MM.1S (cell line): ENCODE results near the gene HS1BP3.

ENCODE experiments used
- DNase-seq: peaks from one replicate; pipeline ENCODE4 v3.0.0-alpha.2; 2015
- H2AFZ ChIP-seq: fragments of 300-600 bp; sonication (generic); 2 replicates; pipeline ENCODE4 v1.6.0; 2016; ENCODE audit warnings: antibody characterized with exemption, low read length
- H3F3A ChIP-seq: fragments of 300-600 bp; sonication (generic); 2 replicates; pipeline ENCODE4 v1.6.1; 2016; ENCODE audit warnings: mild to moderate bottlenecking, antibody characterized with exemption, low read length, moderate library complexity, mixed read lengths; ENCODE audit not compliant: insufficient read depth
- H3K27ac ChIP-seq: fragments of 300-600 bp; sonication (generic); 2 replicates; pipeline ENCODE4 v1.5.1; 2016; ENCODE audit warnings: mild to moderate bottlenecking, low read length
- H3K27me3 ChIP-seq: fragments of 300-600 bp; sonication (generic); replicated peaks from 2 replicates; pipeline ENCODE4 v1.6.0; 2016; ENCODE audit warnings: low read length; ENCODE audit not compliant: insufficient read depth
- H3K36me3 ChIP-seq: fragments of 300-600 bp; sonication (generic); replicated peaks from 2 replicates; pipeline ENCODE4 v1.6.1; 2016; ENCODE audit warnings: mild to moderate bottlenecking, low read length, mixed read lengths; ENCODE audit not compliant: insufficient read depth
- H3K4me1 ChIP-seq: fragments of 300-600 bp; sonication (generic); 2 replicates; pipeline ENCODE4 v1.6.1; 2016; ENCODE audit warnings: low read length, mixed read lengths
- H3K4me2 ChIP-seq: fragments of 300-600 bp; sonication (generic); 2 replicates; pipeline ENCODE4 v1.6.0; 2016; ENCODE audit warnings: low read depth, low read length
- H3K4me3 ChIP-seq: fragments of 300-600 bp; sonication (generic); 2 replicates; pipeline ENCODE4 v1.5.1; 2016; ENCODE audit warnings: low read length, mixed read lengths
- H3K79me2 ChIP-seq: fragments of 300-600 bp; sonication (generic); 2 replicates; pipeline ENCODE4 v1.6.1; 2016; ENCODE audit warnings: mixed run types, low read length, mixed read lengths
- H3K9ac ChIP-seq: fragments of 300-600 bp; sonication (generic); 2 replicates; pipeline ENCODE4 v1.6.1; 2016; ENCODE audit warnings: low read length, mixed read lengths
- H3K9me2 ChIP-seq: fragments of 300-600 bp; sonication (generic); replicated peaks from 2 replicates; pipeline ENCODE4 v1.6.1; 2016; ENCODE audit warnings: mild to moderate bottlenecking, low read length, mixed read lengths; ENCODE audit not compliant: insufficient read depth
- H3K9me3 ChIP-seq: fragments of 300-600 bp; sonication (generic); replicated peaks from 2 replicates; pipeline ENCODE4 v1.6.1; 2016; ENCODE audit warnings: mild to moderate bottlenecking, low read length, mixed read lengths; ENCODE audit not compliant: insufficient read depth
- H4K20me1 ChIP-seq: fragments of 300-600 bp; sonication (generic); 2 replicates; pipeline ENCODE4 v1.6.1; 2016; ENCODE audit warnings: mild to moderate bottlenecking, low read length, moderate library complexity, mixed read lengths; ENCODE audit not compliant: insufficient read depth
- EZH2 ChIP-seq: fragments of 300-600 bp; sonication (generic); optimal IDR thresholded peaks from 2 replicates; pipeline ENCODE3; 2017; ENCODE audit warnings: low read depth, mild to moderate bottlenecking, antibody characterized with exemption, low read length, mixed read lengths
- EZH2phosphoT487 ChIP-seq: fragments of 300-600 bp; sonication (generic); IDR thresholded peaks from 2 replicates; pipeline ENCODE4 v1.6.1; 2018; ENCODE audit warnings: antibody characterized with exemption, low read length
- TF ChIP-seq, protein P1 (sequence below): fragments of 300-600 bp; sonication (generic); IDR thresholded peaks from 2 replicates; pipeline ENCODE4 v1.5.1; 2016; ENCODE audit warnings: antibody characterized with exemption, low read length, mixed read lengths

The HS1BP3 gene

DNA sequence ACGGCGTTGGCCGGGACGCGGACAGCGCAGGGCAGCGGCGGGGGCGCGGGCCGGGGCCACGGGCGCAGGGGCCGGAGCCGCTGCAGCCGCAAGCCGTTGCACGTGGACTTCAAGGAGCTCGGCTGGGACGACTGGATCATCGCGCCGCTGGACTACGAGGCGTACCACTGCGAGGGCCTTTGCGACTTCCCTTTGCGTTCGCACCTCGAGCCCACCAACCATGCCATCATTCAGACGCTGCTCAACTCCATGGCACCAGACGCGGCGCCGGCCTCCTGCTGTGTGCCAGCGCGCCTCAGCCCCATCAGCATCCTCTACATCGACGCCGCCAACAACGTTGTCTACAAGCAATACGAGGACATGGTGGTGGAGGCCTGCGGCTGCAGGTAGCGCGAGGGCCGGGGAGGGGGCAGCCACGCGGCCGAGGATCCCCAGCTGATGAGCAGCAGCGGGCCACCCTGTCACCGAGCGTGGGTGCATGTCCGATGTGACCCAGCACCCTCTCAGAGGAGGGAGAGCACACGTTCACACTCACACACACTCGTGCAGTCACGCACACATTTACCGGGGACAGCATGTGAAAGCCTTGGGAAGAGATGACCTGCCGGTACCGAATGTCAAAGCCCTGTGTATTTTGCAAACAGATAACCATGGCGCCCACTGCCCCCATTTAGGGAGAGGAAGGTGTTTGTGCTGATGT, 20.3 kb upstream of the HS1BP3 start:
- Histone ChIP-seq H3K27me3 (peaks cover 12% of the 10 kb centered on the region), H3K27ac (no peak overlapping the region), H3K9me3 (no peaks in the 10 kb centered on the region), H3K4me3 (no peak overlapping the region), H3K36me3 (no peaks in the 10 kb centered on the region), H3K4me1 (peaks cover 19% of the 10 kb centered on the region), H3F3A (peaks cover 8% of the 10 kb centered on the region), H3K9ac (no peak overlapping the region), H4K20me1 (no peaks in the 10 kb centered on the region), H3K4me2 (no peak overlapping the region), H3K79me2 (no peaks in the 10 kb centered on the region), H3K9me2 (no peaks in the 10 kb centered on the region), H2AFZ (no peak overlapping the region)
- TF ChIP-seq EZH2phosphoT487 = no peak
- TF ChIP-seq, protein P1, sequence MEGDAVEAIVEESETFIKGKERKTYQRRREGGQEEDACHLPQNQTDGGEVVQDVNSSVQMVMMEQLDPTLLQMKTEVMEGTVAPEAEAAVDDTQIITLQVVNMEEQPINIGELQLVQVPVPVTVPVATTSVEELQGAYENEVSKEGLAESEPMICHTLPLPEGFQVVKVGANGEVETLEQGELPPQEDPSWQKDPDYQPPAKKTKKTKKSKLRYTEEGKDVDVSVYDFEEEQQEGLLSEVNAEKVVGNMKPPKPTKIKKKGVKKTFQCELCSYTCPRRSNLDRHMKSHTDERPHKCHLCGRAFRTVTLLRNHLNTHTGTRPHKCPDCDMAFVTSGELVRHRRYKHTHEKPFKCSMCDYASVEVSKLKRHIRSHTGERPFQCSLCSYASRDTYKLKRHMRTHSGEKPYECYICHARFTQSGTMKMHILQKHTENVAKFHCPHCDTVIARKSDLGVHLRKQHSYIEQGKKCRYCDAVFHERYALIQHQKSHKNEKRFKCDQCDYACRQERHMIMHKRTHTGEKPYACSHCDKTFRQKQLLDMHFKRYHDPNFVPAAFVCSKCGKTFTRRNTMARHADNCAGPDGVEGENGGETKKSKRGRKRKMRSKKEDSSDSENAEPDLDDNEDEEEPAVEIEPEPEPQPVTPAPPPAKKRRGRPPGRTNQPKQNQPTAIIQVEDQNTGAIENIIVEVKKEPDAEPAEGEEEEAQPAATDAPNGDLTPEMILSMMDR = no peak
- TF ChIP-seq EZH2 = no peak
- no peak for DNase-seq

DNA sequence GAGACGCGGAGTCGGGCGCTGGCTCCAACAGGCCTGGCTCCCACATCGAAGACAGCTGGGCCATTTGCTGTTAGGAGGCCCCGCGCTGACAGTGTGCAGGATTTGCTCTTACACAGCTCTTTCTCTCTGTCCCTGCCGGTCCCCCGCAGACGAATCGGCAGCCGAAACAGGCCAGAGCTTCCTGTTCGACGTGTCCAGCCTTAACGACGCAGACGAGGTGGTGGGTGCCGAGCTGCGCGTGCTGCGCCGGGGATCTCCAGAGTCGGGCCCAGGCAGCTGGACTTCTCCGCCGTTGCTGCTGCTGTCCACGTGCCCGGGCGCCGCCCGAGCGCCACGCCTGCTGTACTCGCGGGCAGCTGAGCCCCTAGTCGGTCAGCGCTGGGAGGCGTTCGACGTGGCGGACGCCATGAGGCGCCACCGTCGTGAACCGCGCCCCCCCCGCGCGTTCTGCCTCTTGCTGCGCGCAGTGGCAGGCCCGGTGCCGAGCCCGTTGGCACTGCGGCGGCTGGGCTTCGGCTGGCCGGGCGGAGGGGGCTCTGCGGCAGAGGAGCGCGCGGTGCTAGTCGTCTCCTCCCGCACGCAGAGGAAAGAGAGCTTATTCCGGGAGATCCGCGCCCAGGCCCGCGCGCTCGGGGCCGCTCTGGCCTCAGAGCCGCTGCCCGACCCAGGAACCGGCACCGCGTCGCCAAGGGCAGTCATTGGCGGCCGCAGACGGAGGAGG, 19.6 kb upstream of the HS1BP3 start:
- Histone ChIP-seq H3K9me2 (no peaks in the 10 kb centered on the region), H3K4me2 (no peak overlapping the region), H3K27ac (no peak overlapping the region), H4K20me1 (no peaks in the 10 kb centered on the region), H3K79me2 (no peaks in the 10 kb centered on the region), H3K4me1 (peaks cover 12% of the 10 kb centered on the region), H3K4me3 (no peak overlapping the region), H2AFZ (no peak overlapping the region), H3F3A (0 out of 2 replicates have a peak, but pooled peaks cover under 1% of the 10 kb centered on the region), H3K9me3 (no peaks in the 10 kb centered on the region), H3K27me3 (peaks cover 19% of the 10 kb centered on the region), H3K9ac (no peak overlapping the region), H3K36me3 (no peaks in the 10 kb centered on the region)
- TF ChIP-seq, protein P1 = no peak
- no peak for TF ChIP-seq EZH2phosphoT487
- TF ChIP-seq EZH2 = no peak
- DNase-seq = no peak

DNA sequence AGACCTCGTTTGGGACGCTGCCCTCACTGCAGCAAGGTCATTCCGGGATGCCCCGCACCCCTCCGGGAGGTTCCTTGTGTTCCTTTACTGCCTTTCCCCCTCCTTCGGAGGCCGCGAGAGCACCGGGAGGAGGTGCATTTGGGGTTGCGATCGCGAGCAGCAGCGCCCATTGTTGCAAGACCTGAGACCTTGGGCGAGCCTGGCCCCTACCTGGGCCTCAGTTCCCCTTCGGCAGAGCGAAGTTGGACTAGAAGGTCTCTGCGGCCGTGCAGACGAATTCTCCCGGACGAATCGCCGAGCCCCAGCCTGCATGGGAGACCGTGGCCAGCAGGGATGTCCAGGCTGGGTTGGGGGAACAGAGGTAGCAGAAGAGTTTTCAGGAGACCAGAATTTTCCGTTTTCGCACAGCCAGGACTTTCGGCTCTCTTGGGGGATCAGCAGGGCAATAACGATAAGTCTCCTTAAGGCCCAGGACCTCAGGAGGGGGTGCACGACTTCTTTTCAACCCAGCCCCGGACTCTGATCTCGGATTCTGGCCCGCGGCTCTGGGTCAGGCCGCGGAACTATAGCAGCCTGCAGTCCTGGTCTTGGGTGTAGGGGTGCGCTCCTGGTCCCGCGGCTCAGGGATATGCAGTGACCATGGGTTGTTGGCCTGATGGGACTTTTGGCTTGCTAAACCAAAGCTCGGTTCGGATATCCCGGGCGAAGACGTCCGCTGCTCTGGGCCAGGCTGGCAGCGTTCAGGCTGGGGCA, 18.8 kb upstream of the HS1BP3 start:
- Histone ChIP-seq H3K27me3 (peaks cover 27% of the 10 kb centered on the region), H3K4me3 (no peak overlapping the region), H3K79me2 (no peaks in the 10 kb centered on the region), H2AFZ (no peak overlapping the region), H3K9ac (no peak overlapping the region), H3K4me1 (0 out of 2 replicates have a peak, but pooled peaks cover 4% of the 10 kb centered on the region), H3F3A (no peaks in the 10 kb centered on the region), H3K9me2 (no peaks in the 10 kb centered on the region), H3K36me3 (no peaks in the 10 kb centered on the region), H3K27ac (no peak overlapping the region), H3K4me2 (no peak overlapping the region), H3K9me3 (no peaks in the 10 kb centered on the region), H4K20me1 (no peaks in the 10 kb centered on the region)
- no peak for DNase-seq
- TF ChIP-seq EZH2 (no peak), EZH2phosphoT487 (no peak)
- TF ChIP-seq, protein P1 = no peak
